GM19395 (cell line): ENCODE results near the gene C11orf71.

Experiments used
- ATAC-seq: cut with Tn5 transposase; IDR thresholded peaks from one replicate; pipeline ENCODE4 v1.9.1; 2021; ENCODE audit warnings: mild to moderate bottlenecking, moderate library complexity; ENCODE audit not compliant: unreplicated experiment

The C11orf71 gene

GRCh38 chr11:114400915-114401223, 558 bp upstream of the C11orf71 start:
- ATAC-seq = no peak

GRCh38 chr11:114399490-114400215, 658 bp downstream of the C11orf71 start:
- ATAC-seq = peak; percentile 39

GRCh38 chr11:114398303-114398920, 1.9 kb downstream of the C11orf71 start:
- no peak for ATAC-seq

- ATAC-seq = no peak
Measured at GRCh38 chr11:114397349-114397982, 2.8 kb downstream of the C11orf71 start.

- ATAC-seq = no peak
Measured at GRCh38 chr11:114396916-114397315, 3.4 kb downstream of the C11orf71 start.

GRCh38 chr11:114395736-114396135, 4.6 kb downstream of the C11orf71 start:
- no peak for ATAC-seq

- no peak for ATAC-seq
Measured at GRCh38 chr11:114392735-114393667, 7.3 kb downstream of the C11orf71 start.

- ATAC-seq = no peak
Measured at GRCh38 chr11:114386545-114386944, 13.8 kb downstream of the C11orf71 start.

- ATAC-seq = no peak
Measured at GRCh38 chr11:114386131-114386530, 14.2 kb downstream of the C11orf71 start.

- ATAC-seq = no peak
Measured at GRCh38 chr11:114384487-114384886, 15.8 kb downstream of the C11orf71 start.

- no peak for ATAC-seq
Measured at GRCh38 chr11:114382509-114382908, 17.8 kb downstream of the C11orf71 start.

- no peak for ATAC-seq
Measured at GRCh38 chr11:114379394-114380069, 20.8 kb downstream of the C11orf71 start.

GRCh38 chr11:114377612-114378267, 22.6 kb downstream of the C11orf71 start:
- no peak for ATAC-seq

- no peak for ATAC-seq
Measured at GRCh38 chr11:114375052-114375451, 25.3 kb downstream of the C11orf71 start.

GRCh38 chr11:114368918-114369680, 31.2 kb downstream of the C11orf71 start:
- no peak for ATAC-seq

- no peak for ATAC-seq
Measured at GRCh38 chr11:114367244-114367957, 32.9 kb downstream of the C11orf71 start.

GRCh38 chr11:114366331-114367243, 33.7 kb downstream of the C11orf71 start:
- ATAC-seq = no peak

GRCh38 chr11:114362958-114363357, 37.4 kb downstream of the C11orf71 start:
- ATAC-seq = no peak
